Activated gamma-delta T cell (primary cell): Measurements from ENCODE around the gene PSMC1.
"Not testable (repeated sequence)": the region's sequence is repeated elsewhere in the genome, so short reads cannot be mapped to it uniquely, and the experiment has no call there.

Experiments
- DNase-seq: peaks from one replicate; lab custom pipeline; 2025; lab: John Stamatoyannopoulos, UW
- total RNA-seq, 2 donors: gene quantifications; one replicate each; lab custom pipeline; 2026; lab: John Stamatoyannopoulos, UW

The PSMC1 gene
- total RNA-seq = 60.3 to 61.1 reads per million in 2 donors

GRCh38 chr14:90256354-90257131 is at the start of gene PSMC1:
Gene PSMC1 (plus strand): TSS chr14:90256553. CDS start chr14:90256598, 45 bp downstream.
- DNase-seq = peak; percentile 62

GRCh38 chr14:90213099-90213748 is 43.1 kb upstream of the PSMC1 start:
- DNase-seq = no peak

GRCh38 chr14:90228478-90228877 is 27.9 kb upstream of the PSMC1 start:
- no peak for DNase-seq

- DNase-seq = not testable (repeated sequence)
These were observed 26.4 kb upstream of the PSMC1 start for GRCh38 chr14:90229942-90230341.

GRCh38 chr14:90235179-90235976 is 21.0 kb upstream of the PSMC1 start:
- DNase-seq = no peak

- DNase-seq = no peak
These were observed 17.2 kb upstream of the PSMC1 start for GRCh38 chr14:90239139-90239538.

- DNase-seq = no peak
These were observed 13.9 kb upstream of the PSMC1 start for GRCh38 chr14:90242444-90242843.

- no peak for DNase-seq
These were observed 9.4 kb upstream of the PSMC1 start for GRCh38 chr14:90246936-90247335.

- DNase-seq = not testable (repeated sequence)
These were observed 8.9 kb upstream of the PSMC1 start for GRCh38 chr14:90247441-90247840.

- no peak for DNase-seq
These were observed 7.8 kb upstream of the PSMC1 start for GRCh38 chr14:90248594-90248993.

GRCh38 chr14:90253826-90254225 is 2.5 kb upstream of the PSMC1 start:
- no peak for DNase-seq

GRCh38 chr14:90255871-90256270 is 482 bp upstream of the PSMC1 start:
- DNase-seq = no peak

GRCh38 chr14:90263748-90264449 is 7.5 kb downstream of the PSMC1 start:
- DNase-seq = no peak

GRCh38 chr14:90266441-90267154 is 10.2 kb downstream of the PSMC1 start:
- DNase-seq = no peak

- DNase-seq = no peak
These were observed 12.1 kb downstream of the PSMC1 start for GRCh38 chr14:90268420-90268819.

GRCh38 chr14:90272523-90272922 is 16.2 kb downstream of the PSMC1 start:
- no peak for DNase-seq

GRCh38 chr14:90273532-90273931 is 17.2 kb downstream of the PSMC1 start:
- no peak for DNase-seq

GRCh38 chr14:90274019-90274418 is 17.7 kb downstream of the PSMC1 start:
- no peak for DNase-seq

GRCh38 chr14:90274808-90275457 is 18.6 kb downstream of the PSMC1 start:
- no peak for DNase-seq

GRCh38 chr14:90275458-90275814 is 19.1 kb downstream of the PSMC1 start:
- no peak for DNase-seq

- DNase-seq = no peak
These were observed 19.5 kb downstream of the PSMC1 start for GRCh38 chr14:90275820-90276219.
